Sigmoid colon (tissue), 7 donors: ENCODE measurements around the gene CDC42SE2. TPM values are rescaled to one million over a fixed set of nuclear protein-coding genes. Genes with fewer than 3 reads are reported as not detected.

ENCODE experiments used
- DNase-seq: peaks from one replicate; pipeline ENCODE4 v3.0.0-alpha.2; 2019
- H3K27ac ChIP-seq, 4 donors: fragments of 200-600 bp; sonication (generic); one replicate each; pipeline ENCODE4 v1.5.1; 2016 to 2019; ENCODE audit warnings: mild to moderate bottlenecking in 1 of 4
- H3K27me3 ChIP-seq, 3 donors: fragments of 200-600 bp; sonication (generic); one replicate each; pipeline ENCODE4 v1.5.1; 2019; ENCODE audit warnings: mild to moderate bottlenecking in 1 of 3
- H3K36me3 ChIP-seq, 4 donors: fragments of 200-600 bp; sonication (generic); one replicate each; pipeline ENCODE4 v1.5.1; 2016 to 2019
- H3K4me1 ChIP-seq, 4 donors: fragments of 200-600 bp; sonication (generic); one replicate each; pipeline ENCODE4 v1.5.1; 2017 to 2019
- H3K4me3 ChIP-seq, 4 donors: fragments of 200-600 bp; sonication (generic); one replicate each; pipeline ENCODE4 v1.5.1; 2017 to 2019; ENCODE audit warnings: mild to moderate bottlenecking in 2 of 4, moderate library complexity in 1 of 4
- H3K9me3 ChIP-seq, 4 donors: fragments of 200-600 bp in 3 of 4; sonication (generic) in 3 of 4; one replicate each; pipeline versions ENCODE4 v1.5.1 to v1.6.1; 2013 to 2019
- CTCF ChIP-seq, 4 experiments: fragments of 450-650 bp in 3 of 4; fragments of 200-600 bp in 1 of 4; IDR thresholded peaks; one replicate each; pipeline ENCODE4 v1.5.1; 2016 to 2019; ENCODE audit warnings: antibody characterized with exemption in 4 of 4, mild to moderate bottlenecking in 3 of 4, moderate library complexity in 2 of 4
- EP300 ChIP-seq, 4 donors: sonication (generic); formaldehyde crosslinking; IDR thresholded peaks; one replicate each; pipeline ENCODE4 v1.6.1; 2017; ENCODE audit warnings: antibody characterized with exemption in 4 of 4
- POLR2A ChIP-seq, 2 donors: fragments of 450-650 bp; IDR thresholded peaks; one replicate each; pipeline ENCODE4 v1.6.1; 2016; ENCODE audit warnings: antibody characterized with exemption in 2 of 2, mild to moderate bottlenecking in 2 of 2, moderate library complexity in 2 of 2
- POLR2AphosphoS5 ChIP-seq, 4 donors: sonication (generic); formaldehyde crosslinking; IDR thresholded peaks; one replicate each; pipeline ENCODE4 v1.6.1; 2017; ENCODE audit warnings: antibody characterized with exemption in 4 of 4
- whole genome bisulfite sequencing, 2 donors: extraction: QIAGEN DNeasy Blood & Tissue Kit; methylation state at CpG; one replicate each; pipeline ENCODE4 v1.1.7; 2013; 5-methylcytosine and 5-hydroxymethylcytosine counted together
- intact Hi-C: fragments of 100-400 bp; cut with DNase I; formaldehyde crosslinking; loops from one replicate; pipeline ENCODE4 v1.15.1; 2023
- polyA plus RNA-seq, 3 donors: library from polyadenylated mRNA; stranded (reverse); fragments of 200-250 nt; gene quantifications; one replicate each; pipeline ENCODE4 v1.2.3, GENCODE V29; 2013
- total RNA-seq, 4 donors: library from RNA; depleted of rRNA; stranded (reverse); fragments of >200 nt; gene quantifications; one replicate each; pipeline ENCODE4 v1.1.0, GENCODE V29; 2016
- donor health status: healthy with polysubstance abuse.
- donor health status: Bipolar disorder and iron deficiency.
- donor health status: healthy.

Gene CDC42SE2
- total and polyA plus RNA-seq, 7 donors = 24.1 to 109 (median 33.2) TPM

- Histone ChIP-seq H3K4me3 (no peak overlapping the region), H3K27ac (no peak overlapping the region), H3K4me1 (peaks cover 0 to 11% (median 6%) of the 10 kb centered on the region in 4 donors), H3K9me3 (no peaks in the 10 kb centered on the region), H3K36me3 (no peaks in the 10 kb centered on the region), H3K27me3 (no peaks in the 10 kb centered on the region)
- intact Hi-C loops = no loop called here
- DNase-seq = no peak
- no peak for TF ChIP-seq POLR2A (IDR thresholded peaks at IDR 0.05)
- TF ChIP-seq POLR2AphosphoS5 (IDR thresholded peaks at IDR 0.05) = no peak
- TF ChIP-seq CTCF (IDR thresholded peaks at IDR 0.05) = no peak
- no peak for TF ChIP-seq EP300 (IDR thresholded peaks at IDR 0.05)
- WGBS, 2 donors = 47 to 84% methylated on average over 1 of the region's 1 CpG
Measured at GRCh38 chr5:131285703-131286399, 22.0 kb downstream of the CDC42SE2 start.

GRCh38 chr5:131286400-131286715, 22.5 kb downstream of the CDC42SE2 start:
- TF ChIP-seq POLR2A (IDR thresholded peaks at IDR 0.05) (no peak), EP300 (IDR thresholded peaks at IDR 0.05) (no peak), CTCF (IDR thresholded peaks at IDR 0.05) (no peak), POLR2AphosphoS5 (IDR thresholded peaks at IDR 0.05) (no peak)
- DNase-seq = no peak
- intact Hi-C loops = no loop called here
- Histone ChIP-seq H3K27me3 (no peaks in the 10 kb centered on the region), H3K27ac (no peak overlapping the region), H3K9me3 (no peaks in the 10 kb centered on the region), H3K4me3 (no peak overlapping the region), H3K4me1 (peaks cover 0 to 6% (median 1%) of the 10 kb centered on the region in 4 donors), H3K36me3 (no peaks in the 10 kb centered on the region)
- 25 to 61% methylated on average over 5 of the region's 5 CpGs for WGBS, 2 donors

GRCh38 chr5:131288328-131288727, 24.5 kb downstream of the CDC42SE2 start:
- Histone ChIP-seq H3K27ac (no peak overlapping the region), H3K27me3 (no peaks in the 10 kb centered on the region), H3K4me3 (no peak overlapping the region), H3K4me1 (no peaks in the 10 kb centered on the region), H3K36me3 (no peaks in the 10 kb centered on the region), H3K9me3 (no peaks in the 10 kb centered on the region)
- intact Hi-C loops = no loop called here
- DNase-seq = no peak
- 69 to 77% methylated on average over 1 of the region's 1 CpG for WGBS, 2 donors
- TF ChIP-seq EP300 (IDR thresholded peaks at IDR 0.05) = no peak
- no peak for TF ChIP-seq POLR2AphosphoS5 (IDR thresholded peaks at IDR 0.05)
- no peak for TF ChIP-seq CTCF (IDR thresholded peaks at IDR 0.05)
- TF ChIP-seq POLR2A (IDR thresholded peaks at IDR 0.05) = no peak

- Histone ChIP-seq H3K4me1 (no peaks in the 10 kb centered on the region), H3K36me3 (no peaks in the 10 kb centered on the region), H3K9me3 (no peaks in the 10 kb centered on the region), H3K27me3 (no peaks in the 10 kb centered on the region), H3K4me3 (no peak overlapping the region), H3K27ac (no peak overlapping the region)
- no peak for DNase-seq
- 77 to 81% methylated on average over 3 of the region's 3 CpGs for WGBS, 2 donors
- TF ChIP-seq CTCF (IDR thresholded peaks at IDR 0.05) (no peak), POLR2A (IDR thresholded peaks at IDR 0.05) (no peak), EP300 (IDR thresholded peaks at IDR 0.05) (no peak)
- intact Hi-C loops = no loop called here
Measured at GRCh38 chr5:131289738-131290137, 25.9 kb downstream of the CDC42SE2 start.

GRCh38 chr5:131296213-131296672, 32.4 kb downstream of the CDC42SE2 start:
- Histone ChIP-seq H3K4me3 (no peak overlapping the region), H3K9me3 (no peaks in the 10 kb centered on the region), H3K27ac (no peak overlapping the region), H3K36me3 (no peaks in the 10 kb centered on the region), H3K4me1 (no peaks in the 10 kb centered on the region), H3K27me3 (no peaks in the 10 kb centered on the region)
- DNase-seq = no peak
- TF ChIP-seq POLR2AphosphoS5 (IDR thresholded peaks at IDR 0.05) (no peak), CTCF (IDR thresholded peaks at IDR 0.05) (no peak), POLR2A (IDR thresholded peaks at IDR 0.05) (no peak), EP300 (IDR thresholded peaks at IDR 0.05) (no peak)
- 67 to 74% methylated on average over 2 of the region's 2 CpGs for WGBS, 2 donors
- intact Hi-C loops = no loop called here
